Pancreas (tissue), 10 donors: ENCODE data around the gene ITSN1. TPM values are rescaled to one million over a fixed set of nuclear protein-coding genes. Genes with fewer than 3 reads are reported as not detected.
A peak's percentile ranks its signal among the peaks of the same experiment; 100 is the strongest.

ENCODE experiments used
- ATAC-seq, 4 donors: fragments of 200-7000 bp; cut with Tn5 transposase; one replicate each; pipeline versions ENCODE4 v1.8.0 to v1.9.1; 2020; ENCODE audit warnings: mild to moderate bottlenecking in 4 of 4, moderate library complexity in 4 of 4
- DNase-seq, 6 donors: peaks; one replicate each; pipeline ENCODE4 v3.0.0-alpha.2; 2020
- FAIRE-seq: peaks from 2 replicates; lab custom pipeline; 2012; peaks lifted over from hg19 to GRCh38; lab: Jason Lieb, UNC
- H3K27ac ChIP-seq, 4 donors: fragments of 200-600 bp; sonication (generic); 1 replicate in 3 of 4; 2 replicates in 1 of 4; pipeline versions ENCODE4 v1.5.0 to v1.8.0; 2020
- H3K27me3 ChIP-seq, 4 donors: fragments of 200-600 bp; one replicate each; pipeline ENCODE4 v1.8.0; 2021
- H3K36me3 ChIP-seq, 3 donors: fragments of 200-600 bp; sonication (generic) in 1 of 3; one replicate each; pipeline versions ENCODE4 v1.5.0 to v1.8.0; 2020 to 2021
- H3K4me1 ChIP-seq, 3 donors: fragments of 200-600 bp; one replicate each; pipeline ENCODE4 v1.8.0; 2021
- H3K4me3 ChIP-seq, 4 donors: fragments of 200-600 bp; sonication (generic) in 2 of 4; one replicate each; pipeline versions ENCODE4 v1.5.0 to v1.8.0; 2020 to 2021
- H3K9me3 ChIP-seq, 4 donors: fragments of 200-600 bp; one replicate each; pipeline ENCODE4 v1.8.0; 2021
- WGBS, 2 donors: extraction: QIAGEN DNeasy Blood & Tissue Kit; methylation state at CpG; one replicate each; pipeline ENCODE4 v1.1.7; 2013; 5-methylcytosine and 5-hydroxymethylcytosine counted together
- intact Hi-C, 3 donors: fragments of 100-400 bp; cut with DNase I; formaldehyde crosslinking; loops; one replicate each; pipeline versions ENCODE4 v1.11.1 to v1.14.2; 2022
- polyA plus RNA-seq, 2 donors: library from polyadenylated mRNA; stranded (reverse); fragments of 200-250 nt; gene quantifications; one replicate each; pipeline ENCODE4 v1.2.3, GENCODE V29; 2013
- total RNA-seq, 6 donors: library from RNA; stranded (reverse); fragmentation: NEBNext Ultra II Directional in 4 of 6; extraction: Animal tissue kit (Norgen Biotek cat#: 25700) in 4 of 6; gene quantifications; one replicate each; pipeline versions ENCODE4 v1.2.1 to v1.2.4, GENCODE V29; 2021 to 2023
- TF ChIP-seq, protein P1 (sequence below), 4 donors: fragments of 200-600 bp; sonication (generic) in 3 of 4; IDR thresholded peaks; one replicate each; pipeline versions ENCODE4 v1.5.0 to v1.8.0; 2021; ENCODE audit warnings: antibody characterized with exemption in 4 of 4
- donor health status: healthy with polysubstance abuse.
- donor health status: DM: no; HTN: no; CAD: no; lungs with moderate emphysema.
- donor health status: DM: no; HTN: no; CAD: no.
- donor health status: control.
- donor health status: control.
- donor health status: Bipolar disorder and iron deficiency.
- donor health status: DM: yes; HTN: yes; CAD: no.
- donor health status: DM: no; HTN: no; CAD: no.
- donor health status: DM: no; HTN: no; CAD: no.
- donor health status: DM: yes; HTN: yes; CAD: no.

Gene ITSN1
- total and polyA plus RNA-seq, 8 donors: 3.5 to 19.4 (median 6.0) TPM

DNA sequence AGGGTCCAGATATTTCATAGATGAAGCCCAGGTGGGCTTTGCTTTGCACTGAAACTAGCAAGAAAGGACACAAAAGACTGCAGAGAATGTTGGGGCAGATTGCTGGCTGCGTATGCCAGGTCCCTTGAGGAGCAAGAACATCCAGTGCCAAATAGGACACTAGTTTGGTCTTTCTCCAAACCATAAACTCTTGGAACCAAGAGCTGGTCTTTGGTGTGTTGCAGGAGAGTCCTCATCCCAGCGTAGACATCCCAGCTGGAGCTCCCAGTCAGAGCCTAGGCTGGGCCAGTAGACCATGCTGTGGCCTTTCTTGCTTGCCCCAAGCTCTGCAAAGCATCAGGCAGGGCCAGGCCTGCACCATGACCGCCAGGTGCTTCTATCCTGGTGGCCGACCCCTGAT, 185.8 kb downstream of the ITSN1 start:
- ATAC-seq (peak in 2 of 4 donors; percentile 43 to 44), FAIRE-seq (no peak), DNase-seq (no peak)
- TF ChIP-seq, protein P1, sequence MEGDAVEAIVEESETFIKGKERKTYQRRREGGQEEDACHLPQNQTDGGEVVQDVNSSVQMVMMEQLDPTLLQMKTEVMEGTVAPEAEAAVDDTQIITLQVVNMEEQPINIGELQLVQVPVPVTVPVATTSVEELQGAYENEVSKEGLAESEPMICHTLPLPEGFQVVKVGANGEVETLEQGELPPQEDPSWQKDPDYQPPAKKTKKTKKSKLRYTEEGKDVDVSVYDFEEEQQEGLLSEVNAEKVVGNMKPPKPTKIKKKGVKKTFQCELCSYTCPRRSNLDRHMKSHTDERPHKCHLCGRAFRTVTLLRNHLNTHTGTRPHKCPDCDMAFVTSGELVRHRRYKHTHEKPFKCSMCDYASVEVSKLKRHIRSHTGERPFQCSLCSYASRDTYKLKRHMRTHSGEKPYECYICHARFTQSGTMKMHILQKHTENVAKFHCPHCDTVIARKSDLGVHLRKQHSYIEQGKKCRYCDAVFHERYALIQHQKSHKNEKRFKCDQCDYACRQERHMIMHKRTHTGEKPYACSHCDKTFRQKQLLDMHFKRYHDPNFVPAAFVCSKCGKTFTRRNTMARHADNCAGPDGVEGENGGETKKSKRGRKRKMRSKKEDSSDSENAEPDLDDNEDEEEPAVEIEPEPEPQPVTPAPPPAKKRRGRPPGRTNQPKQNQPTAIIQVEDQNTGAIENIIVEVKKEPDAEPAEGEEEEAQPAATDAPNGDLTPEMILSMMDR (IDR thresholded peaks at IDR 0.05): no peak
- no peak overlapping the region for H3K4me3 ChIP-seq
- no peaks in the 10 kb centered on the region for H3K9me3 ChIP-seq
- WGBS, 2 donors: 83 to 86% methylated on average over 4 of the region's 4 CpGs
- no peaks in the 10 kb centered on the region for H3K27me3 ChIP-seq
- no peaks in the 10 kb centered on the region for H3K4me1 ChIP-seq
- H3K27ac ChIP-seq: no peak overlapping the region
- no peaks in the 10 kb centered on the region for H3K36me3 ChIP-seq
- intact Hi-C loops: no loop called here

- TF ChIP-seq, protein P1 (IDR thresholded peaks at IDR 0.05): no peak
- intact Hi-C loops: no loop called here
- ATAC-seq (no peak), FAIRE-seq (no peak), DNase-seq (no peak)
- no peak overlapping the region for H3K4me3 ChIP-seq
- H3K27me3 ChIP-seq: no peaks in the 10 kb centered on the region
- WGBS, 2 donors: 82 to 85% methylated on average over 4 of the region's 4 CpGs
- H3K36me3 ChIP-seq: no peaks in the 10 kb centered on the region
- H3K4me1 ChIP-seq: no peaks in the 10 kb centered on the region
- H3K9me3 ChIP-seq: no peaks in the 10 kb centered on the region
- no peak overlapping the region for H3K27ac ChIP-seq
These were observed 186.3 kb downstream of the ITSN1 start for GRCh38 chr21:33828577-33828976.

- no peak overlapping the region for H3K4me3 ChIP-seq
- no peak for DNase-seq
- no peak overlapping the region for H3K27ac ChIP-seq
- H3K36me3 ChIP-seq: no peaks in the 10 kb centered on the region
- no peaks in the 10 kb centered on the region for H3K9me3 ChIP-seq
- TF ChIP-seq, protein P1 (IDR thresholded peaks at IDR 0.05): no peak
- FAIRE-seq: no peak
- WGBS, 2 donors: 94 to 96% methylated on average over 9 of the region's 9 CpGs
- H3K27me3 ChIP-seq: no peaks in the 10 kb centered on the region
- H3K4me1 ChIP-seq: no peaks in the 10 kb centered on the region
- no peak for ATAC-seq
- intact Hi-C loops: no loop called here
These were observed 187.5 kb downstream of the ITSN1 start for GRCh38 chr21:33829844-33830243.

- Histone ChIP-seq H3K27ac (no peak overlapping the region), H3K36me3 (no peaks in the 10 kb centered on the region), H3K4me3 (no peak overlapping the region), H3K9me3 (no peaks in the 10 kb centered on the region), H3K27me3 (no peaks in the 10 kb centered on the region), H3K4me1 (no peaks in the 10 kb centered on the region)
- FAIRE-seq (no peak), ATAC-seq (no peak), DNase-seq (no peak)
- TF ChIP-seq, protein P1 (IDR thresholded peaks at IDR 0.05): no peak
- intact Hi-C loops: no loop called here
- 86 to 88% methylated on average over 17 of the region's 17 CpGs for WGBS, 2 donors
These were observed 189.8 kb downstream of the ITSN1 start for GRCh38 chr21:33831962-33832659.

GRCh38 chr21:33834801-33835500, 192.7 kb downstream of the ITSN1 start:
- TF ChIP-seq, protein P1 (IDR thresholded peaks at IDR 0.05): no peak
- H3K4me1 ChIP-seq: no peaks in the 10 kb centered on the region
- 80 to 87% methylated on average over 5 of the region's 5 CpGs for WGBS, 2 donors
- no peak for DNase-seq
- FAIRE-seq: no peak
- intact Hi-C loops: no loop called here
- H3K27me3 ChIP-seq: no peaks in the 10 kb centered on the region
- ATAC-seq: no peak
- no peaks in the 10 kb centered on the region for H3K36me3 ChIP-seq
- H3K4me3 ChIP-seq: no peak overlapping the region
- H3K27ac ChIP-seq: no peak overlapping the region
- no peaks in the 10 kb centered on the region for H3K9me3 ChIP-seq
